ENCODE results near the gene TLN1. TPM values are rescaled to one million over a fixed set of nuclear protein-coding genes. Genes with fewer than 3 reads are reported as not detected.

The TLN1 gene
- total and polyA plus RNA-seq, 10 of the 15 experiments (the other 5 are each of a cell fraction or from before 2014, with no cell fraction given) = 11.6 to 305 (median 71.9) TPM

GRCh38 chr9:35756275-35757225, 24.6 kb upstream of the TLN1 start (continued):
- TF ChIP-seq ZNF24 (IDR thresholded peaks at IDR 0.05) = no peak
- TF ChIP-seq MTA2 (IDR thresholded peaks at IDR 0.05; ENCODE audit: low read depth) = no peak
- TF ChIP-seq MEF2B (IDR thresholded peaks at IDR 0.05; ENCODE audit: partially characterized antibody, poor library complexity, severe bottlenecking) = no peak
- no peak for TF ChIP-seq EP300 (IDR thresholded peaks at IDR 0.05; ENCODE audit: borderline replicate concordance in 1 of 2, control insufficient read depth in 1 of 2, low read depth in 2 of 2, low read length in 2 of 2)
- TF ChIP-seq USF1 (IDR thresholded peaks at IDR 0.05; ENCODE audit: borderline replicate concordance, extremely low read length, insufficient read depth, low read depth, low read length) = no peak
- no peak for TF ChIP-seq BCL11A (IDR thresholded peaks at IDR 0.05; ENCODE audit: low read depth, low read length)
- TF ChIP-seq, protein P1, sequence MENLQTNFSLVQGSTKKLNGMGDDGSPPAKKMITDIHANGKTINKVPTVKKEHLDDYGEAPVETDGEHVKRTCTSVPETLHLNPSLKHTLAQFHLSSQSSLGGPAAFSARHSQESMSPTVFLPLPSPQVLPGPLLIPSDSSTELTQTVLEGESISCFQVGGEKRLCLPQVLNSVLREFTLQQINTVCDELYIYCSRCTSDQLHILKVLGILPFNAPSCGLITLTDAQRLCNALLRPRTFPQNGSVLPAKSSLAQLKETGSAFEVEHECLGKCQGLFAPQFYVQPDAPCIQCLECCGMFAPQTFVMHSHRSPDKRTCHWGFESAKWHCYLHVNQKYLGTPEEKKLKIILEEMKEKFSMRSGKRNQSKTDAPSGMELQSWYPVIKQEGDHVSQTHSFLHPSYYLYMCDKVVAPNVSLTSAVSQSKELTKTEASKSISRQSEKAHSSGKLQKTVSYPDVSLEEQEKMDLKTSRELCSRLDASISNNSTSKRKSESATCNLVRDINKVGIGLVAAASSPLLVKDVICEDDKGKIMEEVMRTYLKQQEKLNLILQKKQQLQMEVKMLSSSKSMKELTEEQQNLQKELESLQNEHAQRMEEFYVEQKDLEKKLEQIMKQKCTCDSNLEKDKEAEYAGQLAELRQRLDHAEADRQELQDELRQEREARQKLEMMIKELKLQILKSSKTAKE (IDR thresholded peaks at IDR 0.05; ENCODE audit: low read depth, poor library complexity, severe bottlenecking) = no peak
- peak; percentile 21; the same call in 1 of the 2 replicates for TF ChIP-seq YY1 (IDR thresholded peaks at IDR 0.05; ENCODE audit: low read depth, low read length)
- no peak for TF ChIP-seq ZNF274 (IDR thresholded peaks at IDR 0.05; ENCODE audit: insufficient read depth, insufficient read length)
- no peak for TF ChIP-seq POU2F2 (IDR thresholded peaks at IDR 0.05; ENCODE audit: borderline replicate concordance, low read depth, low read length)
- 0 out of 2 replicates have a peak, but pooled peaks have one; percentile 19 for TF ChIP-seq E2F4 (IDR thresholded peaks at IDR 0.05; ENCODE audit: low read depth, low read length)
- no peak for TF ChIP-seq TARDBP (IDR thresholded peaks at IDR 0.05; ENCODE audit: borderline replicate concordance)
- TF ChIP-seq ZBED1 (IDR thresholded peaks at IDR 0.05; ENCODE audit: borderline replicate concordance) = no peak
- TF ChIP-seq SUZ12 (IDR thresholded peaks at IDR 0.05; ENCODE audit: unreplicated experiment) = no peak
- no peak for TF ChIP-seq SMAD1 (IDR thresholded peaks at IDR 0.05; ENCODE audit: low read depth, partially characterized antibody)
- TF ChIP-seq, protein P2, sequence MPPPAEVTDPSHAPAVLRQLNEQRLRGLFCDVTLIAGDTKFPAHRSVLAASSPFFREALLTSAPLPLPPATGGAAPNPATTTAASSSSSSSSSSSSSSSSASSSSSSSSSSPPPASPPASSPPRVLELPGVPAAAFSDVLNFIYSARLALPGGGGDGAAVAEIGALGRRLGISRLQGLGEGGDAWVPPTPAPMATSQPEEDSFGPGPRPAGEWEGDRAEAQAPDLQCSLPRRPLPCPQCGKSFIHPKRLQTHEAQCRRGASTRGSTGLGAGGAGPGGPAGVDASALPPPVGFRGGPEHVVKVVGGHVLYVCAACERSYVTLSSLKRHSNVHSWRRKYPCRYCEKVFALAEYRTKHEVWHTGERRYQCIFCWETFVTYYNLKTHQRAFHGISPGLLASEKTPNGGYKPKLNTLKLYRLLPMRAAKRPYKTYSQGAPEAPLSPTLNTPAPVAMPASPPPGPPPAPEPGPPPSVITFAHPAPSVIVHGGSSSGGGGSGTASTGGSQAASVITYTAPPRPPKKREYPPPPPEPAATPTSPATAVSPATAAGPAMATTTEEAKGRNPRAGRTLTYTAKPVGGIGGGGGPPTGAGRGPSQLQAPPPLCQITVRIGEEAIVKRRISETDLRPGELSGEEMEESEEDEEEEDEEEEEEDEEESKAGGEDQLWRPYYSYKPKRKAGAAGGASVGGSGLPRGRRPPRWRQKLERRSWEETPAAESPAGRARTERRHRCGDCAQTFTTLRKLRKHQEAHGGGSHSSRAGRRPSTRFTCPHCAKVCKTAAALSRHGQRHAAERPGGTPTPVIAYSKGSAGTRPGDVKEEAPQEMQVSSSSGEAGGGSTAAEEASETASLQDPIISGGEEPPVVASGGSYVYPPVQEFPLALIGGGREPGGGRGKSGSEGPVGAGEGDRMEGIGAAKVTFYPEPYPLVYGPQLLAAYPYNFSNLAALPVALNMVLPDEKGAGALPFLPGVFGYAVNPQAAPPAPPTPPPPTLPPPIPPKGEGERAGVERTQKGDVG (CRISPR knock-in tag; IDR thresholded peaks at IDR 0.05) = no peak
- TF ChIP-seq BHLHE40 (IDR thresholded peaks at IDR 0.05; ENCODE audit: borderline replicate concordance in 1 of 2, low read depth in 2 of 2, low read length in 1 of 2) = peak in 1 of 2 experiments; percentile 71; a peak in 2 of 4 replicates
- TF ChIP-seq IRF5 (IDR thresholded peaks at IDR 0.05; ENCODE audit: borderline replicate concordance) = no peak
- no peak for TF ChIP-seq RCOR1 (conservative IDR thresholded peaks at IDR 0.05; ENCODE audit: low read depth, low read length)
- no peak for TF ChIP-seq SREBF2 (IDR thresholded peaks at IDR 0.05; ENCODE audit: low read length)
